ENCODE measurements around the gene PALS1.

DNA sequence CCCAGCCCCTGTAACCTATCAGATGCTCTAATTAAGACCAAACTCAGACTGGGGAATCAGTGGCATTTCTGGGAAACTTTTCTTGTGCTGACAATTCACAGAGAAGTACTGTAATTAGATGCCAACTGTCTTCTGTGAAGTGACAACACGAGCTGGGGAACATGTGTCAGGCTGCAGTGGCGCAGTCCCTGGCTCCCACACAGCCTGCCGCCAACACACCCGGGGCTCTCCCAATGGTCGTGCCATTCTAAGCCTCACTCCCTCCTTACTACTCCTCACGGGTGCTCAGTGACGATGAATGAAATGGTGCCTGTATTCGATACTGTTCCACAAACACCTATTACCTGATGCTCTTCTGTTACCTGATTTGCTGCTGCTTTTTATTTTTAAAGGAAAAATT lies 33.4 kb upstream of the PALS1 start:
- TF ChIP-seq, protein P1, sequence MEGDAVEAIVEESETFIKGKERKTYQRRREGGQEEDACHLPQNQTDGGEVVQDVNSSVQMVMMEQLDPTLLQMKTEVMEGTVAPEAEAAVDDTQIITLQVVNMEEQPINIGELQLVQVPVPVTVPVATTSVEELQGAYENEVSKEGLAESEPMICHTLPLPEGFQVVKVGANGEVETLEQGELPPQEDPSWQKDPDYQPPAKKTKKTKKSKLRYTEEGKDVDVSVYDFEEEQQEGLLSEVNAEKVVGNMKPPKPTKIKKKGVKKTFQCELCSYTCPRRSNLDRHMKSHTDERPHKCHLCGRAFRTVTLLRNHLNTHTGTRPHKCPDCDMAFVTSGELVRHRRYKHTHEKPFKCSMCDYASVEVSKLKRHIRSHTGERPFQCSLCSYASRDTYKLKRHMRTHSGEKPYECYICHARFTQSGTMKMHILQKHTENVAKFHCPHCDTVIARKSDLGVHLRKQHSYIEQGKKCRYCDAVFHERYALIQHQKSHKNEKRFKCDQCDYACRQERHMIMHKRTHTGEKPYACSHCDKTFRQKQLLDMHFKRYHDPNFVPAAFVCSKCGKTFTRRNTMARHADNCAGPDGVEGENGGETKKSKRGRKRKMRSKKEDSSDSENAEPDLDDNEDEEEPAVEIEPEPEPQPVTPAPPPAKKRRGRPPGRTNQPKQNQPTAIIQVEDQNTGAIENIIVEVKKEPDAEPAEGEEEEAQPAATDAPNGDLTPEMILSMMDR (IDR thresholded peaks at IDR 0.05; ENCODE audit: extremely low read depth in 1 of 2, insufficient read depth in 1 of 2, low read depth in 1 of 2, low read length in 2 of 2), result no peak
- TF ChIP-seq POLR2A (IDR thresholded peaks at IDR 0.05; ENCODE audit: low read depth, low read length), result no peak
- no peak for TF ChIP-seq POLR2AphosphoS5 (IDR thresholded peaks at IDR 0.05; ENCODE audit: insufficient read depth, low read depth, low read length)
- no peak for TF ChIP-seq EZH2 (IDR thresholded peaks at IDR 0.05; ENCODE audit: borderline replicate concordance, low read depth, low read length, severe bottlenecking)
- TF ChIP-seq GATA2 (IDR thresholded peaks at IDR 0.05; ENCODE audit: insufficient read depth, insufficient read length, low read depth, low read length), result no peak
- TF ChIP-seq, protein P2, sequence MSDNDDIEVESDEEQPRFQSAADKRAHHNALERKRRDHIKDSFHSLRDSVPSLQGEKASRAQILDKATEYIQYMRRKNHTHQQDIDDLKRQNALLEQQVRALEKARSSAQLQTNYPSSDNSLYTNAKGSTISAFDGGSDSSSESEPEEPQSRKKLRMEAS (IDR thresholded peaks at IDR 0.05; ENCODE audit: insufficient read depth, insufficient read length), result no peak
- no peak for TF ChIP-seq MYC (IDR thresholded peaks at IDR 0.05; ENCODE audit: low read depth, low read length)
- no peak for TF ChIP-seq JUN (IDR thresholded peaks at IDR 0.05; ENCODE audit: borderline replicate concordance, insufficient read depth, insufficient read length, low read depth)
